Left kidney (tissue), 2 donors: Measurements from ENCODE around the gene GALNT18. TPM values are rescaled to one million over a fixed set of nuclear protein-coding genes. Genes with fewer than 3 reads are reported as not detected.
A peak's percentile ranks its signal among the peaks of the same experiment; 100 is the strongest.

Source experiments
- DNase-seq: peaks from one replicate; pipeline ENCODE4 v3.0.0-alpha.2; 2013
- polyA plus RNA-seq: library from polyadenylated mRNA; unstranded; fragments of 120-200 nt; gene quantifications from one replicate; pipeline ENCODE4 v1.2.1, GENCODE V29; 2013; ENCODE audit not compliant: insufficient read length

Gene GALNT18
- polyA plus RNA-seq, 1 donor: 20.8 TPM

GRCh38 chr11:11533057-11533456, 88.7 kb downstream of the GALNT18 start:
- DNase-seq: no peak

GRCh38 chr11:11532574-11532973, 89.2 kb downstream of the GALNT18 start:
- no peak for DNase-seq

- no peak for DNase-seq
These were observed 90.5 kb downstream of the GALNT18 start for GRCh38 chr11:11531131-11531908.

GRCh38 chr11:11528986-11529385, 92.8 kb downstream of the GALNT18 start:
- DNase-seq: no peak

- no peak for DNase-seq
These were observed 96.5 kb downstream of the GALNT18 start for GRCh38 chr11:11525283-11525682.

GRCh38 chr11:11524436-11525061, 97.3 kb downstream of the GALNT18 start:
- no peak for DNase-seq

GRCh38 chr11:11522591-11522990, 99.2 kb downstream of the GALNT18 start:
- no peak for DNase-seq

- DNase-seq: no peak
These were observed 100.4 kb downstream of the GALNT18 start for GRCh38 chr11:11521306-11522002.

- DNase-seq: no peak
These were observed 101.4 kb downstream of the GALNT18 start for GRCh38 chr11:11520231-11521015.

- DNase-seq: no peak
These were observed 102.6 kb downstream of the GALNT18 start for GRCh38 chr11:11519184-11519583.

- DNase-seq: no peak
These were observed 107.6 kb downstream of the GALNT18 start for GRCh38 chr11:11514246-11514645.

- peak; percentile 34 for DNase-seq
These were observed 108.4 kb downstream of the GALNT18 start for GRCh38 chr11:11513422-11513821.

- no peak for DNase-seq
These were observed 108.9 kb downstream of the GALNT18 start for GRCh38 chr11:11512929-11513328.

- DNase-seq: no peak
These were observed 109.3 kb downstream of the GALNT18 start for GRCh38 chr11:11512502-11512901.

- DNase-seq: no peak
These were observed 109.7 kb downstream of the GALNT18 start for GRCh38 chr11:11512090-11512489.

- no peak for DNase-seq
These were observed 110.9 kb downstream of the GALNT18 start for GRCh38 chr11:11510939-11511338.

- no peak for DNase-seq
These were observed 116.1 kb downstream of the GALNT18 start for GRCh38 chr11:11505692-11506091.

GRCh38 chr11:11505190-11505589, 116.6 kb downstream of the GALNT18 start:
- DNase-seq: no peak

GRCh38 chr11:11504071-11504470, 117.7 kb downstream of the GALNT18 start:
- DNase-seq: no peak

- no peak for DNase-seq
These were observed 119.4 kb downstream of the GALNT18 start for GRCh38 chr11:11502263-11502861.

GRCh38 chr11:11501546-11502262, 120.1 kb downstream of the GALNT18 start:
- no peak for DNase-seq
